GM18498 (cell line): Measurements from ENCODE around the gene FANCC.
A peak's percentile ranks its signal among the peaks of the same experiment; 100 is the strongest.
"Not testable (repeated sequence)": the region's sequence is repeated elsewhere in the genome, so short reads cannot be mapped to it uniquely, and the experiment has no call there.

ENCODE experiments used
- ATAC-seq: cut with Tn5 transposase; IDR thresholded peaks from one replicate; pipeline ENCODE4 v1.9.1; 2021; ENCODE audit warnings: mild to moderate bottlenecking, moderate library complexity; ENCODE audit not compliant: unreplicated experiment

Gene FANCC

DNA sequence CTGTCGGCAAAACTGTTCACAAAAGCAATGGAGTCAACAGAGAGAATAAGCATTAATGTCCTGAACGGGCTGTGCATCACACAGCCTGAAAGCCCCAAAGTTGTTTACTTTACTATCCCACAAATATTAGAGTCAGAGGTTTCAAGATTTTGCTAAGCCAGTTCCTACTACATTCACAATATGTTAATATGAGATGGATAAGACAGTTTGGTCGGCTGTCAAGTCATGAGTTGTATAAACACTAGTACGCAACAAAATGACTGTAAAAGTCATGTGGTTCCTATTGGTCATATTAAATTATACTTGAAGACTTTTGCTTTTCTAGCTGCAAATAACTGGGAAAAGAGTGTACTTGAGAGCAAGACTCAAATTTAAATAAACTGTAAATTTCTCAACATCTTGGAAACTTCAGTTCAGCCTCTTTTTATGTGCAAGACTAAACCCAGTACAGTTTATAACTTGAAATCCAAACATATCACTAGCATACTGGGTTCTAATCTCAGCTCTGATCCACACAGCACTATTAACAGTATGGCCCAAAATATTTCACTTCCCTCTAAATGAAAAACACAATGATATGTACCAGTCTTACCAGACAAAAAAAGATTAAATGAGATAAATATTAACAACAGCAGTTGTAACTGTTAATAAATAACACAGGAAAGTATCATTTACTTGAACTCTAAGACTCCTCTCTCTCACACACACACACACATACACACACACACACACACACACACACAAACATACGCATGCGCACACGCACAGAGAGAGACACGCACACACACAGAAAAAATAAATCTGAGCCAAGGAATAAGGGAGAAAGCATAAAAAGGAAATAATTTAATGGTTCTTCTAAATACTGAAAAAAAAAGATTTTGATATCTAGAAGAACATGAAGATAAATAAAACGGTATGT, 33.1 kb downstream of the FANCC start:
- ATAC-seq = no peak

DNA sequence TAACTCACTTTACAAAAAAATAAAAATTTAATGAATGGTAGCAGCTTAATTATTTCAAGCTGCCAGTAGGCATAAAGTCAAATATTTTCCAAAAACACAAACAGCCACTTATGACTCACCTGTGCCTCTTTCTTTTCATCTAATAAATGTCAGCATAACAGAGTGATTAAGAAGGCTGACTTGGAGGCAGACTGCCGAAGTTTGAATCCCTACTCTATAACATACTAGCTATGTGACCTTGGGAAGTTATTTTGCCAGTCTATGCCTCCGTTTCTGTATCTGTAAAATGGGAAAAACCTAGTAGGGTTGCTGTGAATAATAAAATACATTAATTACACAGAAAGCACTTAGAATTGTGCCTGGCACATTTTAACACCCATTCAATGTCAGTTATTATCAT, 33.8 kb downstream of the FANCC start:
- no peak for ATAC-seq

DNA sequence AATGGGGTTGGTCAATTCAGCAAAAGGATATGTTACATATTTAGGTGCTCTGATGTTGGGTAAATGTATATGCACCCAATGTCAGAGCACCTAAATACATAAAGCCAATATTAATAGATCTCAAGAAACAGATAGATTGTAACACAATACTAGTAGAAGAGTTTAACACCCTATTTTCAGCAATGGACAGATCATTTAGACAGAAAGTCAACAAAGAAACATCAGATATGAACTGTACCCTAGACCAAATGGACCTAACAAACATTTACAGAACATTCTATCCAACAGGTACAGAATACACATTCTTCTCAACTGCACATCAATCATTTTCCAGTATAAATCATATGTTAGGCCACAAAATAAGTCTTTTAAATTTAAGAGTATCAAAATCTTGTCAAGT, 35.2 kb downstream of the FANCC start:
- ATAC-seq = no peak

DNA sequence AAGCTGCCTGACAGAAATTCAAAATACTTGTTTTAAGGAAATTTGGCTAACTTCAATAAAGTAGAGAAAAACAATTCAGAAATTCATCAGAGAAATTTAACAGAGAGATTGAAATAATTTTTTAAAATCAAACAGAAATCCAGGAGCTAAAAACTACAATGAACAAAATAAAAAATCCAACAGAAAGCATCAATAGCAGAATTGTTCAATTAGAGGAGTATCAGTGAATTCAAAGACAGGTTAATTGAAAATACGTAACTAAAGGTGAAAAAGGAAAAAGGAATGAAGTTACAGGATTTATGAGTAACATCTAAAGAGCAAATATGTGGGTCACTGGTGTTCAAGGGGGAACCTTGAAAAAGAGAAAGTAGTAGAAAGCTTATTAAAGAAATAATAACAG, 36.8 kb downstream of the FANCC start:
- no peak for ATAC-seq

DNA sequence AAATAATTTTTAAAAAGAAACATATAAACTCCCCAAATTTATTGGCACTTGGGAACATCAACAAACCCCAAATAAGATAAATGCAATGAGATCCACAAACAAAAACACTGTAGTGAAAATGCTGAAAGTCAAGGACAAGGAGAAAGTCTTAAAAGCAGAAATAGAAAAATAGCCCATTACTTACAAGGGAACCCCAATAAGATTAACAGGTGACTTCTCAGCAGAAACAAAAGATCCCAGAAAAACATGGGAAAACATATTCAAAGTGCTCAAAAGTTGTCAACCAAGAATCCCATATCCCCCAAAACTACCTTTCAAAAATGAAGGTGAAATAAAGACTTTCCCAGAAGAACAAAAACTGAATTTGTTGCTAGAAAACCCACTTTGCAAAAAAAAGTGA, 40.0 kb downstream of the FANCC start:
- no peak for ATAC-seq

DNA sequence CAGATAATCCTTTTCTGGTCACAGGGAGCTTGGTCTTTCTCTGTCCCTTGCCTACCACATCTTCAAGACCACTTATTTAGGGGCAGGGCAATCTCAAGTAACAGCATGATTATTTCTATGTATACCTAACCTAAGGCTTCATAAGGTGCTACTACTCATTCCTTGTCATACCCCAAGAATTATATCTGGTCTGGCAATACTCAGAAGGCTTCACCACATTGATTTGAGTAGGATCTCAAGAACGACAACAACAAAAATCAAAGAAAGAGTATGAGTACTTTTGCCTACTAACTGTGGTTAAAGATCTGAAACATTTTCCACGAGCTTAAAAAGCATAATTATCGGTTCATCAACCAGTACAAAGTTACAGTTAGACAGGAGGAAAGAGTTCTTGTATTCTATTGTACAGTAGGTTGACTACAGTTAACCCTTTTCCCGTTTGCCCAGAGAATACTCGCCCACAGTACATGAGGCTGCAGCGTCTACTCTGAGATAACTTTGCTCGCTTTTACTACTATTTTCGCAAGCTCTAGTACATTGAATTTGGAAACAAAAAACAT, 41.0 kb downstream of the FANCC start:
- no peak for ATAC-seq

DNA sequence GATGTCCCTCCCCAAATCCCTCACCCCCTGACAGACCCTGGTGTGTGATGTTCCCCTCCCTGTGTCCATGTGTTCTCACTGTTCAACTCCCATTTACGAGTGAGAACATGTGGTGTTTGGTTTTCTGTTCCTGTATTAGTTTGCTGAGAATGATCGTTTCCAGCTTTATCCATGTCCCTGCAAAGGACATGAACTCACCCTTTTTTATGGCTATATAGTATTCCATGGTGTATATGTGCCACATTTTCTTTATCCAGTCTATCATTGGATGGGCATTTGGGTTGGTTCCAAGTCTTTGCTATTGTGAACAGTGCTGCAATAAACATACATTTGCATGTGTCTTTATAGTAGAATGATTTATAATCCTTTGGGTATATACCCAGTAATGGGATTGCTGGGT, 43.3 kb downstream of the FANCC start:
- not testable (repeated sequence) for ATAC-seq

DNA sequence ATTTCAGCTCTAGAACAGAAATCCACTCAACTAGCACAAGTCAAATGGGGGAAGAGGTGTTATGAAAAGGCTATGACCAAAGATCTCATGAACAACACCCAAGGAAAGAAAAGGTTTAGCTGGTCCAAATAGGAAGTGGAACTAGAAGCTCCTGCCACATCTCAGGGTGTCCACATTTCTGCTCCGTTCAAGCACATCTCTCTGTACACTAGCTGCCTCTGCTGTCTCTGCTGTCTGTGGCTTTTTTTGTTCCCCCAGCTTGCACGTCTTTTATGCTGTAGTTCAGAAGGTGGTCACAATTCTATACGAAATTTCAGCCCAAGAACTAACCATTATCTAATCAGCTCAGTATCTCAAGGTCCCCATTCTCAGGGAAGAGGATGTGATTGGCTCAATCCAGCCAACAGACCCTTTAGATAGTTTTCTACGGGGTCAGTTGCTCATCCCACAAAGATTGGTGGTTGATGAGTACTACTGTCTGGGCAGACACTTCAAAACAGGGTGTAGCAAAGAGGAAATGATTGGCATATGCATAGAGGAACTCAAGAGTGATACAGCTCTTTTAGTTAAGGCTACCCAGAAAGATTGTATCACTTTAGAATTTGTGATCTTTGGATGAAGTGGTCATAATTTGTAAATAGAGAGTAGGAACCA, 44.0 kb downstream of the FANCC start:
- peak; percentile 40 for ATAC-seq

DNA sequence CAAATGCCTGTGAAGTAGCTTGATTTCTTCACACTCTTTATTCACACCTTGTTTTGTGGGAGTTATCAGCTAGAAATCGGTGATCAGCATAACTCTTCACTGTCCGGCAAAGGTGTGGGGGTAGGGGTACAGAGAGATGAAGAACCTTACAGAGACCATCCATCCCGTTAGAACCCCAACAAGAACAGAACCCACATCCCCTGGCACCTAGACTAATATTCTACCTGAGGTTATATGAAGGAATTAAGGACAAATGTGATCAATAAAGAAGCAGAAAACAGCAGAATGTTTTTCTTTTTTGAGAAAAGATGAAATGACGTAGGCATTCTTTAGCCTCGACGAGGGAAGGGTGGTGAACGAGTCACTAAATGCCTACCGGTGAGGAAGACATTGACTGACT, 44.7 kb downstream of the FANCC start:
- ATAC-seq = no peak

DNA sequence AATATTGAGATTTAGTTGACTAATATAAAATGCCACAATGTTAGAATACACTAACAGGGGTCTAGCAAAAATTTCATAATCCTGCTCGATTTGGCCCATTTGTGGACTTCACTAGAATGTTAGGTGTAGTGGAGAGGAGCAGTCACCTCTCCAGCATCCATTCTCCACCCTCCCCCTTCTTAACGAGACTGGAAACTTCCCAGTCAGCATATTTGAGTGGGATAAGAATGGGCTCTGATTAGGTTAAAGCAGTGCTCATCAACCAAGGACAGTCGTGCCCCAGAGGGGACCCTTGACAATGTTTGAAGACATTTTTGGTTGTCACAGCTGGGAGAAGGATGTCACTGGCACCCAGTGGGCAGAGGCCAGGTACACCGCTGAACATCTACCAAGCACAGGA, 46.7 kb downstream of the FANCC start:
- no peak for ATAC-seq

DNA sequence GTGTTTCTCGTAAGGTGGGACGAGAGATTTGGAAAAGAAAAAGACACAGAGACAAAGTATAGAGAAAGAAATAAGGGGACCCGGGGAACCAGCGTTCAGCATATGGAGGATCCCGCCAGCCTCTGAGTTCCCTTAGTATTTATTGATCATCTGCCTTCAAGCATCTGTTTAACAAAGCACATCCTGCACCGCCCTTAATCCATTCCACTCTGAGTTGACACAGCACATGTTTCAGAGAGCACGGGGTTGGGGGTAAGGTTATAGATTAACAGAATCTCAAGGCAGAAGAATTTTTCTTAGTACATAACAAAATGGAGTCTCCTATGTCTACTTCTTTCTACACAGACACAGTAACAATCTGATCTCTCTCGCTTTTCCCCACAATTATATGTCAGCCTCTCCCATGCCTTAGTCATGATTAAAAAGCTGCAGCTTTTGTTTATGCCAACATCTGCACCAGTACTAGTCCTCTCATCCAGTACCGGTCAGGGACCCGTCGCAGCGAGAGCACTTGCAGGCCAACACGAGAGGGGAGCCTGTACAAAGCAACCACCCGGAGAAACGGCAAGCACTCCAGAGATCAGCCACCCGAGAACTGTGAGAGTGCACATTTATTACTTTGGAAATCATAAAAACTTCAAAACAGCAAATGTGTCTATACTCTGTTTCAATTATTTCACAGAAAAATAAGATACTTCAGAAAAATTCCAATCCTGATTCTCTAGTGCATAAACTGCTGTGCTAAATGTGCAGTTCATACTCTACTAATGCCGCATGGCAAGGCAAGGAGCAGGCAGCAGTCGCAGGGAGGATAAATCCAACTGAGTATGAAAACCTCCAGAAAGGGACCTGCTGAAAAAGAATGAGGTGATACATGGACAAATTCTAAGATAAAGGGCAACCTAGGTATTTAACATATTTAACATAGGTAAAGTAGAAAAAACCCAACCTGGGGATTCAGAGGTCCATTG, 47.4 kb downstream of the FANCC start:
- ATAC-seq = not testable (repeated sequence)

DNA sequence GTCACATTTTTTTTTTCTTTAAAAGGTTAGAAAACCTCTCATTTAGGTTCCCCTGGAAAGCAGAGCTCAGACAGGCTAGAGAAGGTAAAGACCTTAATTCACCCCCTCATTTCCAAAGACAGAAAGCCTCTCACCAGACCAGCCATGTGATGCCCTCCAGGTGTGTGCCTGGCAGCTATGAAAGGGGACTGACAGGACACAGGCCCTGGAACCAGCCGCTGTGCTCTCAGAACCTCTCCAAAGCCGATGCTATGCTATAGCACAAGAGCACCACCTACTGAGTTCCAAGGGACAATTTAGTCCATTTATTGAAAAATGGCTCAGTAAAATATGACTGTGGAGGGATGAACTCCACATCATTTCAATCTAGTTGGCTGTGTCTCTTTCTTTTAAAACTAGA, 48.8 kb downstream of the FANCC start:
- no peak for ATAC-seq

DNA sequence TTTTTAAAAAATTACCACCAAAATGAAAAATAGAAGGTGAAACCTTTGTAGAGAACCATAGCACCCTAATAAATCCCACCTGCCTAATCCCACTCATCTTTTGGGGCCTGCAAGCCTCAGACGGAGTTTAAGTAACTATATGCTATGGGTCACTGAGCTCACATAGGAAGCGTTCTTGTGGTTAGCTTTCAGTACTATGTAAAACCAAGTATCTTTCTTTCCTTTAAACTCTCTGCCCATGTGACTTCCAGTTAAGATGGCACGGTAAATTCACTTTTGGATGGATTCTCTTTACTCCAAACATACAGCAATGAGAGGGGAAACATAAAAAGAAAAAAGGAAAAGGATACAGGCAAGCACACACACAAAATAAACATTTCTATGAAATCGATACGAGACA, 50.9 kb downstream of the FANCC start:
- ATAC-seq = peak; percentile 84

DNA sequence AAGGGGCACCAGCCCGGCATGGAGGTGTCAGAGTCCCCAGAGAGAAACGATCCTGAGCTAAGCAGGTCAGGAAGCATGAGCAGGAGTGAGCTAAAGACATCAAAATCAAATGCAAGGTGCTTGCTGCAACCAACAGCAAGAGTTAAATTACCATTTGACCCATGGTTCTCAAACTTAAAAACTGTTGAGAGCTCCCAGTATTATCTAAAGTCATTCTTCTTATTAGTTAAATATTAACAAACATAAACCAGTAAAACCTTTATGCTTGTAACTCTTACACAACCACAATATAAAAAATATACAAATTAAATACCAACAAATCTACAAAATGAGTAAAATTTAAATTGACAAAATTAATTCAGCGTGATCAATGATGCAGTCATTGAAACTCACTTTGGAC, 51.5 kb downstream of the FANCC start:
- no peak for ATAC-seq

DNA sequence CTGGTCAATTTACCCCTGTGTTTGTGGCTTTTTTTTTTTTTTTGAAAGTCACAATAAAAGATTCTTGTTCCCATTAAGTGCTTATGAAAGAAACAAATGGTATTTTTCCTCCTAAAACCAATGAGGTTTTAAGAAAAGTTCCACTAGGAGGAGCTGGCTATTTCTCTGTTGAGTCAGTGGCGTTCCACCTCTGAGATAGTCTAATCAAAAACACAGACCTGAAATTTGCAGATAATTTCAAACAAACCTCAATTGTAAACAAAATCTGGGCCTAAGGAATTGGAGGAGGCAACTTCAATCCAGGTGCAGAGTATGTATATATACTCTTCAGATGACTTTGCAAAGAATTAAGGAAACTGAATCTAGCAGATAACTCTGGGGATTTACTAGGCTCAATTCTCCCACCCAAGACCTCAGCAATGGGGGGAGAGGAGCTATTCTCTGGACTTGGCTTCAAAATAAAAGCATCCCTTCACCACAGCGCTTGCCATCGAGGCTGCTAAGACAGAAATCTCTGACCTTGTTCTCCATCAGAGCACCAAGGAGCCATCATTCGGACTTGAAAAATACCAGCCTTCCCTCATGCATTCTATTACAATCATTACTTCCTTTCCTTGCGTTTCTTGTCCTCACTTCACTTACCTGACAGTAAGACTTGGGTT, 52.4 kb downstream of the FANCC start:
- no peak for ATAC-seq

DNA sequence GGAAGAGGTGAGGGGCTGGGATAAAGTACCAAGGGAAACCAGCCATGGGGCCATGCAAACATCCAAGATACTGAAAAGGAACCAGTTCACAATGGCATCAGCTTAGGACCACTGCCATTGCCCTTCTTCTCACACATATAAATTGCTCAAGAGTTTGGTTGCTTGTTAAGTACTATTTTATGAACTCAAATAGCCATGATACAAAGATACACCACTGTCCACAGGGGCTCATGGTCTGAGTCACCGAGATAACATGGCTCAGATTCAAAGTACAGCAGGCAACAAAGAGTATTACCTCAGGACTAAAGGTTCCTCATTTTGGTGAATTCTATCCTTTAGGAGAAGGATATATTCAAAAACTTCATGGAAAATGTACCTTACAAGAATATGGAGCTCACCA, 55.6 kb downstream of the FANCC start:
- no peak for ATAC-seq

DNA sequence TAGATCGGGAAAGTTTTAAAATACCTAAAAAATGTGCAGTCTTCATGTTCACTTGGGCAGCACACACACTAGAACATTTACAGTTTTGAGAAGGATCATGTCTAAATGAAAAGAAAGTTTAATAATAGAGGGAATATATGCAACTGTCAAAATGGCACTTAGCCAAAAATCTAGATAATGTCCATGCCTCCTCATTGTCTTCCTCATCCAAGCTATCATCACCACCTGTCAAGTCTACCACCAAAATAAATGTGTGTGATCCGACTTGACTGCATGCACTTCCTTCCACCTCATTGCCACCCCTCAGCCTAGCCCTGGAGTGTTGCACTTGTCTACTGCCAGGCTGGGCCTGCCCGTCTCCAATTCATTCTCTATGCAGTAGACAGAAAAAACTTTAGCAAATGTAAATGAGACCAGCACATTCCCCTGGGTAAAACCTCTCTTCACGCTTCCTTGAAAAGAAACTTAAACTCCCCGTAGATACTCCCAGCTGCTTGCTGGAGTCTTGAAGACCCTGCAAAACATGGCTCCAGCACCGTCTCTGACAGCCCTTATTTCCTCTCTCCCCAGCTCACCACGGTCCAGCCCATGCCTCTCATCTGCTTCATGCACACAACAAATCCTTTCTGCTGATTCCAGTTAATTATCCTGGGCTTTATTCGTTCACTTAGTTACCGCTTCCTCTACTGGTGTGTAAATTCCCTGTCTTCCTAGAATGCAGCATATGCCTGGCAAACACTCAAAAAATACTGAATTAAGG, 66.9 kb downstream of the FANCC start:
- ATAC-seq = no peak

DNA sequence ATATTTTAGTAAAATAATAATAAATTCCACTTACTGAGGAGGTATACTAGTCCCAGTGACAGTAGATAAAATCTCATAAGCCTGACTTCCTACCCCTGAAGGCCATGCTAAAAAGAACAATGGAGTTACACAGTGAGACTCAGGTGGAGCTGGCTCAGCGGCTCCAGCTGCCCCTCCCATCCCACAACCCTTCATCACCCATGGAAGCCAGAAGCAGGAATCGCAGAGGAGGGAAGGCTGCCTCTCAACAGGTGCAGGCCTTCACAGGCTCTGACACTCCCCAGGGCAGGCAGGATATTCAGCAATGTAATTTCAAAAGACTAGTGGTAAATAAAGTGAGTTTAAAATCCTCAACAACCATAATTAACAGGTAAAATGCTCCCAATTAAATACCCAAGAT, 67.5 kb downstream of the FANCC start:
- ATAC-seq = no peak

DNA sequence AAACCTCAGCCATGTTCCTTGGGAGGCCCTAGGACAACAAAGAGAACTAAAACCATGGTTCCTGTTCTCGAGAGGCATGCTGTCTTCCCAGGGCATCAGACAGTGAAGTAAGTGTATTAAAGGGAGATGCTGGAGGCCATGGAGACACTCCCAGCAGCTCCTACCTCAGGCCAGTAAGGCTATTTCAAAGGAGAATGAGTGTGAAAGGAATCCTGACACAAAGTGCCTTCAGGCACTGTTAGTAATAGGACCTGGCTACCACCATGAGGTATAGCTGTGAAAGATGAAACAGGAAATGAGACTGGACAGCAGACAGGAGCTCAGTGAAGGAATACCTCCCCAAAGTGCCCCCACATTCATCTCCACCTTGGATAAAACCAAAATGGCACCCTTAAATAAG, 71.0 kb downstream of the FANCC start:
- ATAC-seq = no peak

DNA sequence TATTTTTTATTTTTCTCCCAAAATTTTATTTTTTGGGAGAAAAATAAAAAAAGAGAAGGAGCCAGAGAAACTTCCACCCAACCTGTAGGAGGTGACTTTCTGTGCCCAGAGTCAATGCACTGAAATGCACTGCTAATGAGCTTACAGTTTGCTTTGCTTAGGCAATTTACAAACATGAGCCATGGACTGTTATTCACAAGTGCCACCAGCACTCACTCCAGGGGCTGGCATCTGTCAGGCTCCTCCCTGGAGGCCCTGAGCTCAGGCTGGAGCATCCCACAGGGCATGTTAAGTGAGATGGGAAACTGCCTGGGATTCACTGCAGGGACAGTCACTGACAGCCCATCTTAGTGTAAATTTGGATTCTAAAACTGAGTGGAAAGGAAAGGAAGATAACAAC, 74.9 kb downstream of the FANCC start:
- ATAC-seq = no peak
